Mucosa of descending colon (tissue), 3 donors: Measurements from ENCODE around the gene APOC4. TPM values are rescaled to one million over a fixed set of nuclear protein-coding genes. Genes with fewer than 3 reads are reported as not detected.
A peak's percentile ranks its signal among the peaks of the same experiment; 100 is the strongest.

Source experiments
- ATAC-seq: fragments of 200-7000 bp; cut with Tn5 transposase; one replicate; pipeline ENCODE4 v1.9.1; 2020; ENCODE audit warnings: mild to moderate bottlenecking, moderate library complexity
- DNase-seq, 3 donors: peaks; one replicate each; pipeline ENCODE4 v3.0.0-alpha.2; 2020
- H3K36me3 ChIP-seq: fragments of 200-600 bp; one replicate; pipeline ENCODE4 v1.8.0; 2021; ENCODE audit warnings: low read depth, mild to moderate bottlenecking
- H3K4me1 ChIP-seq: fragments of 200-600 bp; one replicate; pipeline ENCODE4 v1.8.0; 2021; ENCODE audit warnings: low read depth, mild to moderate bottlenecking
- H3K4me3 ChIP-seq: fragments of 200-600 bp; one replicate; pipeline ENCODE4 v1.8.0; 2021; ENCODE audit warnings: mild to moderate bottlenecking
- H3K9me3 ChIP-seq: fragments of 200-600 bp; one replicate; pipeline ENCODE4 v1.8.0; 2021; ENCODE audit warnings: mild to moderate bottlenecking
- intact Hi-C, 2 donors: fragments of 100-400 bp; cut with DNase I in 1 of 2; cut with micrococcal nuclease in 1 of 2; formaldehyde crosslinking; loops; one replicate each; pipeline versions ENCODE4 v1.11.0 to v1.11.1; 2022; cut with DNase I, micrococcal nuclease
- total RNA-seq, 3 donors: library from RNA; stranded (reverse); fragmentation: NEBNext Ultra II Directional in 2 of 3; extraction: Animal tissue kit (Norgen Biotek cat#: 25700) in 2 of 3; gene quantifications; one replicate each; pipeline versions ENCODE4 v1.2.1 to v1.2.4, GENCODE V29; 2021 to 2023
- TF ChIP-seq, protein P1 (sequence below): fragments of 200-600 bp; IDR thresholded peaks from one replicate; pipeline ENCODE4 v1.8.0; 2022; ENCODE audit warnings: antibody characterized with exemption, mild to moderate bottlenecking
- donor health status: DM: no; HTN: no; CAD: no; lungs with moderate emphysema.
- donor health status: DM: no; HTN: no; CAD: no.
- donor health status: DM: no; HTN: yes; CAD: no.

The APOC4 gene
- total RNA-seq, 3 donors from 2014 or later = not detected

DNA sequence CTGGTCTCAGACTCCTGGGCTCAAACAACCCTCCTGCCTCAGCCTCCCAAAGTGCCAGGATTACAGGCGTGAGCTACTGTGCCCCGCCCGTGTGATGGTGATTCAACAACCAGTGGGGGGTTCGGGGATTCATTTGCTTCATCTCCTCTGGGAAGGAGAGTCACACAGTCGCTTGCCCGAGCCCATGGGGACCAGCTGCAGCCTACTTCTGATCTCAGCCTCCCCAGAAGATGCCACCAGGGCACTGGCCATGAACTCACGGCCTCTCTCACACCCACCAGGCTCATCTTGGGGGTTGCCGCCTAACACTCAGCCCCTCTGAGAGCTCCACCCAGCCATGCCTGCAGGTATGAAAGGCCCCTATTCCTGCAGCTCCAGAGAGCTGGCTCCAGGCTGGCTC lies 44.2 kb upstream of the APOC4 start:
- no peaks in the 10 kb centered on the region for H3K9me3 ChIP-seq
- TF ChIP-seq, protein P1, sequence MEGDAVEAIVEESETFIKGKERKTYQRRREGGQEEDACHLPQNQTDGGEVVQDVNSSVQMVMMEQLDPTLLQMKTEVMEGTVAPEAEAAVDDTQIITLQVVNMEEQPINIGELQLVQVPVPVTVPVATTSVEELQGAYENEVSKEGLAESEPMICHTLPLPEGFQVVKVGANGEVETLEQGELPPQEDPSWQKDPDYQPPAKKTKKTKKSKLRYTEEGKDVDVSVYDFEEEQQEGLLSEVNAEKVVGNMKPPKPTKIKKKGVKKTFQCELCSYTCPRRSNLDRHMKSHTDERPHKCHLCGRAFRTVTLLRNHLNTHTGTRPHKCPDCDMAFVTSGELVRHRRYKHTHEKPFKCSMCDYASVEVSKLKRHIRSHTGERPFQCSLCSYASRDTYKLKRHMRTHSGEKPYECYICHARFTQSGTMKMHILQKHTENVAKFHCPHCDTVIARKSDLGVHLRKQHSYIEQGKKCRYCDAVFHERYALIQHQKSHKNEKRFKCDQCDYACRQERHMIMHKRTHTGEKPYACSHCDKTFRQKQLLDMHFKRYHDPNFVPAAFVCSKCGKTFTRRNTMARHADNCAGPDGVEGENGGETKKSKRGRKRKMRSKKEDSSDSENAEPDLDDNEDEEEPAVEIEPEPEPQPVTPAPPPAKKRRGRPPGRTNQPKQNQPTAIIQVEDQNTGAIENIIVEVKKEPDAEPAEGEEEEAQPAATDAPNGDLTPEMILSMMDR = no peak
- no peaks in the 10 kb centered on the region for H3K4me1 ChIP-seq
- no peak for DNase-seq
- no peak for ATAC-seq
- intact Hi-C loops = no loop called here
- no peaks in the 10 kb centered on the region for H3K36me3 ChIP-seq
- H3K4me3 ChIP-seq = no peak overlapping the region

DNA sequence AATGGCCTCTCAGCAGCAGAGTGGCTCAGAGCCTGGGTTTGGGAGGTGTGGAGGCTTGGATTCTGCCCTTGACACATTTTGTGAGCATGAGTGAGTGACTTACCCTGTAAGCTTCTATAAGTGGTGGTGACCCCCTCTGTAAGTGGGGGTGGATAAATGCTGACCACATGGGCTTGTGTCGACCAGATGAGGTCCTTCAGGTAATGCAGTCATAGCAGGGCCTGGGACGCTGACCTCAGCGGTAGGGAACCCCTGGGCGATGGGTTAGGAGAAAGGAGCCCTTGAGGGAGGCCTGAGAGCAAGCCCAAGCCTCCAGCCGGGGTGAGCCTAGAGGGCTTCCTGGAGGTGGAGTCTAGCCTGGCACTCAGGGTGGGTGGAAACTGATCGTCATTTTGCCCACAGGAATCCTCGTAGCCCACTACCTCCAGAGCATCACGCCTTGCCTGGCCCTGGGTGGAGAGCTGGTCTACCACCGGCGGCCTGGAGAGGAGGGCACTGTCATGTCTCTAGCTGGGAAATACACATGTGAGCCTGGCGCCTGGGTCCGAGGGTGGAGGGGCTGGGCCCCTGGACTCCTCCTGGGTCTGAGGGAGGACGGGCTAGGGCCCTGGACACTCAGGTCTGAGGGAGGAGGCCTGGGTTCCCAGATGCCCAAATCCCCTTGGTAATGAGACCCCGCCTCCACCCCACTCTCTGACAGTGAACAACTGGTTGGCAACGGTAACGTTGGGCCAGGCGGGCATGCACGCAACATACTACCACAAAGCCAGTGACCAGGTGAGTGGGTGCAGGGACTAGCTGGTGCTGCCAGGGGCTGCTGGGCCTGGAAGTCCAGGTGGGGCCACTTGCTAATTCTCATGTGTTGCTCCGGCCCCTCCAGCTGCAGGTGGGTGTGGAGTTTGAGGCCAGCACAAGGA lies 41.5 kb upstream of the APOC4 start:
- DNase-seq = peak in 1 of 3 donors; percentile 12
- ATAC-seq = no peak
- H3K9me3 ChIP-seq = no peaks in the 10 kb centered on the region
- no peaks in the 10 kb centered on the region for H3K36me3 ChIP-seq
- TF ChIP-seq, protein P1 = no peak
- intact Hi-C loops = no loop called here
- peaks cover 3% of the 10 kb centered on the region for H3K4me1 ChIP-seq
- H3K4me3 ChIP-seq = no peak overlapping the region

DNA sequence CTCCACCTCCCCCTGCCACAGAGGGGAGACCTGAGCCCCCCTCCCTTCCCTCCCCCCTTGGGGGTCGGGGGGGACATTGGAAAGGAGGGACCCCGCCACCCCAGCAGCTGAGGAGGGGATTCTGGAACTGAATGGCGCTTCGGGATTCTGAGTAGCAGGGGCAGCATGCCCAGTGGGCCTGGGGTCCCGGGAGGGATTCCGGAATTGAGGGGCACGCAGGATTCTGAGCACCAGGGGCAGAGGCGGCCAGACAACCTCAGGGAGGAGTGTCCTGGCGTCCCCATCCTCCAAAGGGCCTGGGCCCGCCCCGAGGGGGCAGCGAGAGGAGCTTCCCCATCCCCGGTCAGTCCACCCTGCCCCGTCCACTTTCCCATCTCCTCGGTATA lies 38.8 kb upstream of the APOC4 start:
- Histone ChIP-seq H3K9me3 (no peaks in the 10 kb centered on the region), H3K36me3 (no peaks in the 10 kb centered on the region), H3K4me1 (peaks cover 6% of the 10 kb centered on the region), H3K4me3 (no peak overlapping the region)
- TF ChIP-seq, protein P1 = no peak
- intact Hi-C loops = no loop called here
- peak in 1 of 3 donors; percentile 33 for DNase-seq
- ATAC-seq = no peak

DNA sequence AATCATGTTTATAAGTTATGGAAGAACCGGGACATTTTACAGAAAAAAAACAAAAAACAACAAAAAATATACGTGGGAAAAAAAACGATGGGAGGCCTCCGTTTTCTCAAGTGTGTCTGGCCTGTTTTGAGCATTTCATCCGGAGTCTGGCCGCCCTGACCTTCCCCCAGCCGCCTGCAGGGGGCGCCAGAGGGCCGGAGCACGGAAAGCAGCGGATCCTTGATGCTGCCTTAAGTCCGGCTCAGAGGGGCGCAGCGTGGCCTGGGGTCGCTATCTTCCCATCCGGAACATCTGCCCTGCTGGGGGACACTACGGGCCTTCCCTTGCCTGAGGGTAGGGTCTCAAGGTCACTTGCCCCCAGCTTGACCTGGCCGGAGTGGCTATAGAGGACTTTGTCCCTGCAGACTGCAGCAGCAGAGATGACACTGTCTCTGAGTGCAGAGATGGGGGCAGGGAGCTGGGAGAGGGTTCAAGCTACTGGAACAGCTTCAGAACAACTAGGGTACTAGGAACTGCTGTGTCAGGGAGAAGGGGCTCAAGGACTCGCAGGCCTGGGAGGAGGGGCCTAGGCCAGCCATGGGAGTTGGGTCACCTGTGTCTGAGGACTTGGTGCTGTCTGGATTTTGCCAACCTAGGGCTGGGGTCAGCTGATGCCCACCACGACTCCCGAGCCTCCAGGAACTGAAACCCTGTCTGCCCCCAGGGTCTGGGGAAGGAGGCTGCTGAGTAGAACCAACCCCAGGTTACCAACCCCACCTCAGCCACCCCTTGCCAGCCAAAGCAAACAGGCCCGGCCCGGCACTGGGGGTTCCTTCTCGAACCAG lies 38.2 kb upstream of the APOC4 start:
- Histone ChIP-seq H3K9me3 (no peaks in the 10 kb centered on the region), H3K4me3 (no peak overlapping the region), H3K4me1 (peaks cover 6% of the 10 kb centered on the region), H3K36me3 (no peaks in the 10 kb centered on the region)
- peak; percentile 71 to 86 (median 85) for DNase-seq
- intact Hi-C loops = no loop called here
- TF ChIP-seq, protein P1 = peak; percentile 99
- peak; percentile 82 for ATAC-seq

DNA sequence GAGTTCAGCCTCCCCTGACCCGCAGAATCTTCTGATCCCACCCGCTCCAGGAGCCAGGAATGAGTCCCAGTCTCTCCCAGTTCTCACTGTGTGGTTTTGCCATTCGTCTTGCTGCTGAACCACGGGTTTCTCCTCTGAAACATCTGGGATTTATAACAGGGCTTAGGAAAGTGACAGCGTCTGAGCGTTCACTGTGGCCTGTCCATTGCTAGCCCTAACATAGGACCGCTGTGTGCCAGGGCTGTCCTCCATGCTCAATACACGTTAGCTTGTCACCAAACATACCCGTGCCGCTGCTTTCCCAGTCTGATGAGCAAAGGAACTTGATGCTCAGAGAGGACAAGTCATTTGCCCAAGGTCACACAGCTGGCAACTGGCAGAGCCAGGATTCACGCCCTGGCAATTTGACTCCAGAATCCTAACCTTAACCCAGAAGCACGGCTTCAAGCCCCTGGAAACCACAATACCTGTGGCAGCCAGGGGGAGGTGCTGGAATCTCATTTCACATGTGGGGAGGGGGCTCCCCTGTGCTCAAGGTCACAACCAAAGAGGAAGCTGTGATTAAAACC lies 37.5 kb upstream of the APOC4 start:
- intact Hi-C loops = no loop called here
- Histone ChIP-seq H3K36me3 (no peaks in the 10 kb centered on the region), H3K4me3 (no peak overlapping the region), H3K4me1 (peaks cover 6% of the 10 kb centered on the region), H3K9me3 (no peaks in the 10 kb centered on the region)
- no peak for DNase-seq
- ATAC-seq = no peak
- TF ChIP-seq, protein P1 = no peak
